Measurements from ENCODE around the gene GOLGA1. TPM values are rescaled to one million over a fixed set of nuclear protein-coding genes. Genes with fewer than 3 reads are reported as not detected.

The GOLGA1 gene
- total and polyA plus RNA-seq, 9 of the 15 experiments (the other 6 are each of a cell fraction or from before 2014, with no cell fraction given) = 2.9 to 15.9 (median 8.5) TPM

GRCh38 chr9:124940894-124941678 is at the start of gene GOLGA1 (continued):
- TF ChIP-seq PCBP1 (IDR thresholded peaks at IDR 0.05; ENCODE audit: low read depth, low read length, poor library complexity, severe bottlenecking) = peak; percentile 82
- no peak for TF ChIP-seq FOXA1 (IDR thresholded peaks at IDR 0.05; ENCODE audit: borderline replicate concordance)
- no peak for TF ChIP-seq LEF1 (IDR thresholded peaks at IDR 0.05)
- TF ChIP-seq, protein P1, sequence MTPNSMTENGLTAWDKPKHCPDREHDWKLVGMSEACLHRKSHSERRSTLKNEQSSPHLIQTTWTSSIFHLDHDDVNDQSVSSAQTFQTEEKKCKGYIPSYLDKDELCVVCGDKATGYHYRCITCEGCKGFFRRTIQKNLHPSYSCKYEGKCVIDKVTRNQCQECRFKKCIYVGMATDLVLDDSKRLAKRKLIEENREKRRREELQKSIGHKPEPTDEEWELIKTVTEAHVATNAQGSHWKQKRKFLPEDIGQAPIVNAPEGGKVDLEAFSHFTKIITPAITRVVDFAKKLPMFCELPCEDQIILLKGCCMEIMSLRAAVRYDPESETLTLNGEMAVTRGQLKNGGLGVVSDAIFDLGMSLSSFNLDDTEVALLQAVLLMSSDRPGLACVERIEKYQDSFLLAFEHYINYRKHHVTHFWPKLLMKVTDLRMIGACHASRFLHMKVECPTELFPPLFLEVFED (CRISPR knock-in tag; conservative IDR thresholded peaks at IDR 0.05) = no peak
- peak; percentile 90 for TF ChIP-seq PHF20 (IDR thresholded peaks at IDR 0.05; ENCODE audit: partially characterized antibody)
- TF ChIP-seq DMBX1 (CRISPR knock-in tag; IDR thresholded peaks at IDR 0.05; ENCODE audit: borderline replicate concordance) = 0 out of 2 replicates have a peak, but pooled peaks have one; percentile 48
- no peak; the same call in 1 of the 2 replicates for TF ChIP-seq REST (IDR thresholded peaks at IDR 0.05; ENCODE audit: borderline replicate concordance)
- TF ChIP-seq REST (CRISPR knock-in tag; IDR thresholded peaks at IDR 0.05; ENCODE audit: low read depth) = no peak; the same call in 1 of the 2 replicates
- TF ChIP-seq SMAD2 (IDR thresholded peaks at IDR 0.05; ENCODE audit: low read depth, low read length) = no peak
- no peak for TF ChIP-seq ZNF589 (CRISPR knock-in tag; IDR thresholded peaks at IDR 0.05; ENCODE audit: low read depth)
- TF ChIP-seq, protein P2, sequence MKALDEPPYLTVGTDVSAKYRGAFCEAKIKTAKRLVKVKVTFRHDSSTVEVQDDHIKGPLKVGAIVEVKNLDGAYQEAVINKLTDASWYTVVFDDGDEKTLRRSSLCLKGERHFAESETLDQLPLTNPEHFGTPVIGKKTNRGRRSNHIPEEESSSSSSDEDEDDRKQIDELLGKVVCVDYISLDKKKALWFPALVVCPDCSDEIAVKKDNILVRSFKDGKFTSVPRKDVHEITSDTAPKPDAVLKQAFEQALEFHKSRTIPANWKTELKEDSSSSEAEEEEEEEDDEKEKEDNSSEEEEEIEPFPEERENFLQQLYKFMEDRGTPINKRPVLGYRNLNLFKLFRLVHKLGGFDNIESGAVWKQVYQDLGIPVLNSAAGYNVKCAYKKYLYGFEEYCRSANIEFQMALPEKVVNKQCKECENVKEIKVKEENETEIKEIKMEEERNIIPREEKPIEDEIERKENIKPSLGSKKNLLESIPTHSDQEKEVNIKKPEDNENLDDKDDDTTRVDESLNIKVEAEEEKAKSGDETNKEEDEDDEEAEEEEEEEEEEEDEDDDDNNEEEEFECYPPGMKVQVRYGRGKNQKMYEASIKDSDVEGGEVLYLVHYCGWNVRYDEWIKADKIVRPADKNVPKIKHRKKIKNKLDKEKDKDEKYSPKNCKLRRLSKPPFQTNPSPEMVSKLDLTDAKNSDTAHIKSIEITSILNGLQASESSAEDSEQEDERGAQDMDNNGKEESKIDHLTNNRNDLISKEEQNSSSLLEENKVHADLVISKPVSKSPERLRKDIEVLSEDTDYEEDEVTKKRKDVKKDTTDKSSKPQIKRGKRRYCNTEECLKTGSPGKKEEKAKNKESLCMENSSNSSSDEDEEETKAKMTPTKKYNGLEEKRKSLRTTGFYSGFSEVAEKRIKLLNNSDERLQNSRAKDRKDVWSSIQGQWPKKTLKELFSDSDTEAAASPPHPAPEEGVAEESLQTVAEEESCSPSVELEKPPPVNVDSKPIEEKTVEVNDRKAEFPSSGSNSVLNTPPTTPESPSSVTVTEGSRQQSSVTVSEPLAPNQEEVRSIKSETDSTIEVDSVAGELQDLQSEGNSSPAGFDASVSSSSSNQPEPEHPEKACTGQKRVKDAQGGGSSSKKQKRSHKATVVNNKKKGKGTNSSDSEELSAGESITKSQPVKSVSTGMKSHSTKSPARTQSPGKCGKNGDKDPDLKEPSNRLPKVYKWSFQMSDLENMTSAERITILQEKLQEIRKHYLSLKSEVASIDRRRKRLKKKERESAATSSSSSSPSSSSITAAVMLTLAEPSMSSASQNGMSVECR (CRISPR knock-in tag; IDR thresholded peaks at IDR 0.05) = peak; percentile 91
- TF ChIP-seq HDGF (IDR thresholded peaks at IDR 0.05) = no peak
- peak; percentile 46 to 57; a peak in 2 of 4 replicates for TF ChIP-seq FOXK2 (conservative IDR thresholded peaks at IDR 0.05 in 1 of 2, IDR thresholded peaks at IDR 0.05 in 1 of 2; ENCODE audit: low read depth in 2 of 2)
- no peak for TF ChIP-seq ZNF197 (CRISPR knock-in tag; IDR thresholded peaks at IDR 0.05; ENCODE audit: low read depth)
